ENCODE data around the gene FSTL1. TPM values are rescaled to one million over a fixed set of nuclear protein-coding genes. Genes with fewer than 3 reads are reported as not detected.
A peak's percentile ranks its signal among the peaks of the same experiment; 100 is the strongest.

Gene FSTL1
- total and polyA plus RNA-seq, 11 donors, result 43.8 to 667 (median 179) TPM

DNA sequence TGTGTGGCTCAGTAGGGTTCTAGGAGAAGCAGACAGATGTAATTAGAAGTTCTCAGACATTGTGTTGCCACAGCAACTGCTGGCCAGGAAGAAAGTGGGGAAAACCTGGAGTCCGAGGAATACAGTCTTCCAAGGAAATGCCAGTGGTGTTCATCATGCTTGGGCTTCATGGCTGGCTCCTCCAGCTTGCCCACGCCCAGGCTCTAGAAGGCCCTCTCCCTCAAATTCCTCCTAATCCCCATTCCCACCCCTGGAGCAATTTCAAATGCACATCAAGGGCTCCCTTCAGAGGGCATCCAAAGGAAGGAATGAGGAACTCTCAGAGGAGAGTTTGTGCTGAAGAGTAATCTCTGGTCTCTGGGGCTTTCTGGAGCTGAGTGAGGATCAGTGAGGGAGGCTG, 21.9 kb downstream of the FSTL1 start:
- H3K4me1 ChIP-seq, result peaks cover 0 to 100% (median 79%) of the 10 kb centered on the region in 12 donors
- 75 to 84% (median 75%) methylated on average over 2 of the region's 2 CpGs for WGBS, 4 donors
- H3K27me3 ChIP-seq, result no peaks in the 10 kb centered on the region
- no peaks in the 10 kb centered on the region for H3K9me3 ChIP-seq
- DNase-seq, result no peak
- ATAC-seq, result no peak
- intact Hi-C loops (cut with DNase I), result loop anchor here in 3 of 10 donors (5.0 to 10.0 kb wide), 3 partner anchors 76 to 534 kb away; no protein-coding TSS in a partner anchor
- H3K36me3 ChIP-seq, result peaks cover 0 to 43% (median 18%) of the 10 kb centered on the region in 9 donors
- no peak overlapping the region for H3K4me3 ChIP-seq
- no peak for TF ChIP-seq POLR2A (IDR thresholded peaks at IDR 0.05)
- TF ChIP-seq, protein P1, sequence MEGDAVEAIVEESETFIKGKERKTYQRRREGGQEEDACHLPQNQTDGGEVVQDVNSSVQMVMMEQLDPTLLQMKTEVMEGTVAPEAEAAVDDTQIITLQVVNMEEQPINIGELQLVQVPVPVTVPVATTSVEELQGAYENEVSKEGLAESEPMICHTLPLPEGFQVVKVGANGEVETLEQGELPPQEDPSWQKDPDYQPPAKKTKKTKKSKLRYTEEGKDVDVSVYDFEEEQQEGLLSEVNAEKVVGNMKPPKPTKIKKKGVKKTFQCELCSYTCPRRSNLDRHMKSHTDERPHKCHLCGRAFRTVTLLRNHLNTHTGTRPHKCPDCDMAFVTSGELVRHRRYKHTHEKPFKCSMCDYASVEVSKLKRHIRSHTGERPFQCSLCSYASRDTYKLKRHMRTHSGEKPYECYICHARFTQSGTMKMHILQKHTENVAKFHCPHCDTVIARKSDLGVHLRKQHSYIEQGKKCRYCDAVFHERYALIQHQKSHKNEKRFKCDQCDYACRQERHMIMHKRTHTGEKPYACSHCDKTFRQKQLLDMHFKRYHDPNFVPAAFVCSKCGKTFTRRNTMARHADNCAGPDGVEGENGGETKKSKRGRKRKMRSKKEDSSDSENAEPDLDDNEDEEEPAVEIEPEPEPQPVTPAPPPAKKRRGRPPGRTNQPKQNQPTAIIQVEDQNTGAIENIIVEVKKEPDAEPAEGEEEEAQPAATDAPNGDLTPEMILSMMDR (IDR thresholded peaks at IDR 0.05), result no peak
- peak overlapping the region in 7 of 12 donors; percentile 11 to 90 (median 87) for H3K27ac ChIP-seq

- no peak for DNase-seq
- Histone ChIP-seq H3K36me3 (peaks cover 0 to 44% (median 24%) of the 10 kb centered on the region in 9 donors), H3K27ac (peak overlapping the region in 10 of 12 donors; percentile 59 to 92 (median 86)), H3K9me3 (no peaks in the 10 kb centered on the region), H3K27me3 (no peaks in the 10 kb centered on the region), H3K4me3 (no peak overlapping the region), H3K4me1 (peaks cover 3 to 100% (median 72%) of the 10 kb centered on the region in 12 donors)
- ATAC-seq, result no peak
- intact Hi-C loops (cut with DNase I), result loop anchor here in 3 of 10 donors (5.0 to 10.0 kb wide), 3 partner anchors 78 to 532 kb away; no protein-coding TSS in a partner anchor
- TF ChIP-seq, protein P1 (IDR thresholded peaks at IDR 0.05), result no peak
- no peak for TF ChIP-seq POLR2A (IDR thresholded peaks at IDR 0.05)
These were observed 23.6 kb downstream of the FSTL1 start for GRCh38 chr3:120427201-120427600.

DNA sequence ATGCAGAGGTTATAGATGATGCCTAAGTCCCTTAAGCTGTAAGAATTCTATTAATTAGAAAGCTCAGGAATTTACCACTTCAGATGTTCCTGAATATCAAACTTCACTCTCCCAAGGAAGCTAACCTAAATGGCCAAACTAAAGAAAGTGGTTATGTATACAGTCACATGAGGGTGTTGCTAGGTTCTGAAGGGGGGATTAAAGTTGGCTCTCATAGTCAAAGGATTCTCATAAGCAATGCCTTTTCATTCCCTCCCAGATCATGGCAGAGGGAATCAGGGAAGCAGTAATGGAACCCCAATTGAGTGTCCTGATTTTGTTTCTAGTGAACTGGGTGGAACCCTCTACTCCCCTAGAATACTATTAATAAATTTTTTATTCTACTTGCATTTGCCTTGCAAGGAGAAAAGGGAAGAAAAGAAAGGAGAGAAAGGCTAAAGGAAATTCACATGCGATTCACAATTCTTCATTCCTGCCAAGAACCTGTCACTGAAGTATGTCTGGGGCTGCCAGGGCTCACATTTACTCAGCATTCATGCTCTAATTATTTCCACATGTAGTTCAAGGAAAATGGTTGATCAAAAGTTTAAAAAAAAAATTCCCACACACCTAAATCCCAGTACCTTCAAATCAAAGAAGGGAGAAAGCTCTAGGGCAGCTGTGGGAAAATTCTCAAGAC, 25.1 kb downstream of the FSTL1 start:
- TF ChIP-seq POLR2A (IDR thresholded peaks at IDR 0.05), result no peak
- H3K4me1 ChIP-seq, result peaks cover 3 to 100% (median 79%) of the 10 kb centered on the region in 12 donors
- H3K4me3 ChIP-seq, result no peak overlapping the region
- 27 to 41% (median 36%) methylated on average over 1 of the region's 1 CpG for WGBS, 4 donors
- DNase-seq, result peak in 3 of 5 donors; percentile 40 to 61 (median 42)
- H3K27ac ChIP-seq, result peak overlapping the region; percentile 17 to 92 (median 80)
- peaks cover 0 to 37% (median 17%) of the 10 kb centered on the region in 9 donors for H3K36me3 ChIP-seq
- ATAC-seq, result peak in 2 of 4 donors; percentile 27 to 40
- H3K9me3 ChIP-seq, result no peaks in the 10 kb centered on the region
- intact Hi-C loops (cut with DNase I), result loop anchor here in 3 of 10 donors (5.0 to 10.0 kb wide), 3 partner anchors 79 to 531 kb away; no protein-coding TSS in a partner anchor
- H3K27me3 ChIP-seq, result no peaks in the 10 kb centered on the region

GRCh38 chr3:120424976-120425570, 25.7 kb downstream of the FSTL1 start:
- Histone ChIP-seq H3K27me3 (no peaks in the 10 kb centered on the region), H3K36me3 (peaks cover 0 to 31% (median 13%) of the 10 kb centered on the region in 9 donors), H3K27ac (peak overlapping the region; percentile 17 to 92 (median 80)), H3K4me3 (no peak overlapping the region), H3K4me1 (peaks cover 3 to 100% (median 80%) of the 10 kb centered on the region in 12 donors), H3K9me3 (no peaks in the 10 kb centered on the region)
- 52 to 71% (median 64%) methylated on average over 5 of the region's 5 CpGs for WGBS, 4 donors
- intact Hi-C loops (cut with DNase I), result loop anchor here in 6 of 10 donors (5.0 to 10.0 kb wide), 4 partner anchors 80 to 530 kb away; no protein-coding TSS in a partner anchor
- TF ChIP-seq, protein P1 (IDR thresholded peaks at IDR 0.05), result no peak
- TF ChIP-seq POLR2A (IDR thresholded peaks at IDR 0.05), result no peak
- no peak for DNase-seq
- ATAC-seq, result peak in 2 of 4 donors; percentile 3 to 29

Data from heart left ventricle (tissue), 16 donors.